Stimulated activated CD4-positive, alpha-beta T cell treated with anti-CD3 and anti-CD28 coated beads, Interleukin-12 subunit alpha, Interleukin-12 subunit beta, amount 100 ng/mL, for 24 hours (primary cell): ENCODE data around the gene VDR.
"Not testable (repeated sequence)": the region's sequence is repeated elsewhere in the genome, so short reads cannot be mapped to it uniquely, and the experiment has no call there.

ENCODE experiments used
- DNase-seq, 2 experiments: peaks; one replicate each; pipeline ENCODE4 v3.0.0-alpha.2; 2020; ENCODE audit warnings: low read depth in 2 of 2

Gene VDR

GRCh38 chr12:47828008-47828975, 76.5 kb downstream of the VDR start:
- no peak for DNase-seq

- no peak for DNase-seq
These were observed 79.6 kb downstream of the VDR start for GRCh38 chr12:47825173-47825639.

GRCh38 chr12:47824635-47825034, 80.2 kb downstream of the VDR start:
- DNase-seq: no peak

GRCh38 chr12:47824198-47824597, 80.6 kb downstream of the VDR start:
- no peak for DNase-seq

GRCh38 chr12:47823422-47824086, 81.2 kb downstream of the VDR start:
- DNase-seq: no peak

GRCh38 chr12:47822863-47823262, 81.9 kb downstream of the VDR start:
- no peak for DNase-seq

GRCh38 chr12:47822401-47822800, 82.4 kb downstream of the VDR start:
- DNase-seq: no peak

GRCh38 chr12:47821346-47821706, 83.5 kb downstream of the VDR start:
- DNase-seq: no peak

GRCh38 chr12:47820631-47821345, 84.0 kb downstream of the VDR start:
- DNase-seq: no peak

- peak; percentile 67 to 77 for DNase-seq
These were observed 84.7 kb downstream of the VDR start, which contains the start of gene HDAC7 for GRCh38 chr12:47819896-47820630. HDAC7 (minus strand) TSS chr12:47819903; CDS start chr12:47819785, 118 bp downstream.

GRCh38 chr12:47819138-47819895, 85.5 kb downstream of the VDR start:
- DNase-seq: no peak

- no peak for DNase-seq
These were observed 86.2 kb downstream of the VDR start for GRCh38 chr12:47818467-47819137.

- DNase-seq: no peak
These were observed 86.8 kb downstream of the VDR start for GRCh38 chr12:47818007-47818376.

- DNase-seq: no peak
These were observed 87.4 kb downstream of the VDR start for GRCh38 chr12:47817272-47818006.

- DNase-seq: no peak
These were observed 88.2 kb downstream of the VDR start for GRCh38 chr12:47816403-47817271.

GRCh38 chr12:47815447-47815846, 89.3 kb downstream of the VDR start:
- DNase-seq: not testable (repeated sequence)

GRCh38 chr12:47814539-47815170, 90.1 kb downstream of the VDR start:
- DNase-seq: no peak
